ENCODE results near the gene PLS3.

PLS3 gene

GRCh38 chrX:115573185-115573584 lies 12.2 kb downstream of the PLS3 start:
- no peak for DNase-seq

DNA sequence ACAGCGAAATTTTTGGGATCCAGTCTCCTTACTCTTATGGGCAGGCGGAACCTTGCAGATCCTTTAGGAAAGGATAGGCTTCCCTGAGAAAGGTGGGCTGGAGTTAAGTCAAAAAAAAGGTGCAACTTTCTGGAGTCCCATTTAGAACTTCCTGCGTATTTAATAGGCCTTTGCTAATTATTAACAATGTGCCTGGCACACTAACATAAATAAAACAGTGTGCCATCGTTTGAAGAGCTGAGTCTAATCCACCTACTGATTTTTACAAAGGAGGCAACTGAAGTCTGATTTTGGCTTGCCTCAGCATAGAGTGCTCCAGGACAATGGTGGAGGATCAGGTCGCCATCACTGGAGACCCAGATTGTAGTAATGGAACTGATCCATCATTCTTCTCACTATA lies 15.7 kb downstream of the PLS3 start:
- no peak for DNase-seq

DNA sequence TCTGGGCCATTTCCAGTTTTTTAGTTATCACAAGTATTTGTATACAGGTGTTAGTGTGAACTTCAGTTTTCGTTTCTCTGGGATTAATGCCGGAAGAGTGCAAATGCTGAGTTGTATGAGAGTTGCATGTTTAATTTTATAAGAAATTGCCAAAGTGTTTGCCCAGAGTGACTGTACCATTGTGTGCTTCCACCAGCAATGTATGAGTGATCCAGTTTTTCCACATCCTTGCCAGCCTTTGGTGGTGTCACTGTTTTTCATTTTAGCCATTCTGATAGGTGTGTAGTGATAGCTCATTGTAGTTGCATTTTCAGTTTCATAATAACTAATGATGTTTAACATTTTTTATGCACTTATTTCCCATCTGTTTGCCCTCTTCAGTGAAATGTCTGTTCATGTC lies 18.4 kb downstream of the PLS3 start:
- DNase-seq: no peak

DNA sequence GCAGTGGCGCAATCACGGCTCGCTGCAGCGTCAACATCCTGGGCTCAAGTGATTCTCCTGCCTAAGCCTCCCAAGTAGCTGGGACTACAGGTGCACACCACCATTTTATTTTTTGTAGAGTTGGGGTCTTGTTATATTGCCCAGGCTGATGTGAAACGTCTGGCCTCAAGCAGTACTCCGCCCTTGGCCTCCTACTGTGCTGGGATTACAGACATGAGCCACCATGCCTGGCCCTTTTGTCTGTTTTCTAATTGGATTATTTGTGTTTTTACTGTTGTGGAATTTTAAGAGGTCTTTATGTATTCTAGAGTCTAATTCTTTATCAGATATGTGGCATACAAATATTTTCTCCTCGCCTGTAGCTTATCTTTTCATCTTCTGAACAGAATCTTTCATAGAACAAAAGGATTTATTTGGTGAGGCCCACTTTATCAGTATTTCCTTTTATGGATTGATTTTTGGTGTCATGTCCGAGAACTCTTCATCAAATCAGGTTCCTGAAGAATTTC lies 18.9 kb downstream of the PLS3 start:
- DNase-seq: no peak

DNA sequence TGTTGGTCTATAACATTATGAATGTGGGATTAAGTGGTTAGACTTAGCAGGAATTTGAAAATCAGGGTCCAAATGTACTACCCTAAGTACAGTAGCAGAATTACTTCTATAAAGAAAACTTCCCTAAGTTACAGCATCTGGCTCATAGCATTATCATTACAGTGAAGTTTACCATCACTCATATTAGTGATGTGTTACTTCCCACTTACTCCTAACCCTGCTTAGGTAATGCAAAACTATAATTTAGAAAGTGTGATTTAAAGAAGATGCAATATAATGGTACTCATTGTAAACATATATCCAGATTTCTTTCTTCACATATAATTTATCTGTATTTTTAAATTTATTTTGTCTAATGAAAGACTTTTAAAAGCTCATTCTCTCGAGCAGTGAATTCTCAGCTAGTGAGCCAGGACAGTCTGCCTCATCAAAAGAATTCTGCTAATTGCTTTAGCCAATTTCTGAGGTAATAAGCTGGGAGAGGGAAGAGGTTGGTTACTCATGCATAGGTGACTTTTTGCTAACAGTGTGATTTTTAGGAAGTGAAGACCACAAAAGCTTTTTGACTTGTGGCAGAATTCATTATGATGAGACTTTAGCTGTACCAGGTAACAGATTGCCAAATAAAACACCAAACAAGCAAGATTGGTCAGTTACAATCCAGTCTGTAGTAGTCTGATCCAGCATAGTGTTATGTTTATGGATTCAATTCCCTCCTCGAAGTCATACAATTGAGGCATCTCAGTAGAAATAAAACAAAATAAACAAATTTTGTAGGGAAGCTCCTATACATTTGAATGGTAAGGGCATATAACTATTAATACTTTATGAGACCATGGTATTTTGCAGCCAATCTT lies 21.0 kb downstream of the PLS3 start:
- DNase-seq: no peak

DNA sequence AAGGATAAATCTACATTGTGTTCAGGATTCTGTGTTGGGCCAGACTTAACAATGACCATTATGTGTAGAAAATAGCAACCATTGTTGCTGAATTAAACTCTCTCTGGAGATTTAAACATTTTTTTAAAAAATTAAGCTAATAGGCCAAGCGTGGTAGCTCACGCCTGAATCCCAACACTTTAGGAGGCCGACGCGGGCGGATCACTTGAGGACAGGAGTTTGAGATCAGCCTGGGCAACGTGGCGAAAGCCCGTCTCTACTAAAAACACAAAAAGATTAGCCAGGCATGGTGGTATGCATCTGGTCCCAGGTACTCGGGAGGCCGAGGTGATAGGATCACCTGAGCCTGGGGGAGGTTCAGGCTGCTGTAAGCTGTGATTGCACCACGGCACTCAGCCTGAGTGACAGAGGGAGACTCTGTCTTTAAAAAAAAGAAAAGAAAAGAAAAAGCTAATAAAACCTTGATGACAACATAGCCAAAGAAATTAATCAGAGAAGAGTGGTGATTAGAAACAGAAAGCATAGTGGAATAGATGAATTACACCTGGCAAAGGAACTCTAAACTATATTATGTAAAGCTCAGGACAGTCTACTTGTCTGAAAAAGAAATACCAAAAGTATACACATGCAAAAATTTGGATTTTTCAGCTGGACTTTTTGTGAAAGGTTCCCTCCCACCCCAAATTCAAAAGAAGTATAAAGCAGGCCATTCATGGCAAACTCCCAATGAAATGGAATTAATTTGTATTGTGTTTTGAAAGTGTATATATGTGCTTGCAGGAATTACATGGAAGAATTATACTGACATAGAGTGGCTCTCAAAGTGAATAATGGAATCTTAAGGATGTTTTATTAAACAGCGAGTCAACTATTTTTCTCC lies 21.9 kb downstream of the PLS3 start:
- no peak for DNase-seq

DNA sequence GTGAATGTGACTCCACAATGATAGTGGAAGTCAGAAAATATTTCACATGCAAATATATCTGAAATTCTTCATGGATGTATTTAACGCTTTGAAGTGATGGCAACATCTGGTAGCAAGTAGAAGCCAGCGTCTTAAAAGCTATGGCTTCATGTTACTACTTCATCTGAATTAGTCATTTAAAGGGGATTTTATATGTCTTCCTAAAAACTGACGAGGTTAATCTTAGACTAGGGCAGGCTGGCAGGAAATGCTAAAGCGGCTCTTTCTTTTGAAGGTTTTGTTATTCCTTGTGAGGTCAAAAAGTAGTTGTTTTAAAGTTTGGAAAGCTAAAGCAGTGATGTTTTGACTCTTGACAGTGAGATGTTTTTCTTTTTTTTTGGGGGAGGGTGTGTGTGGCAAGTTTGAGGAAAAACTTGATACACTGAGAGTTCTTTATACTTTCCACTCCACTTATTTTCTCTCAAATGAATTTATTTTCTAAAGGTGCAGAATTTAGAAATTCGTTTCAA lies 22.6 kb downstream of the PLS3 start:
- DNase-seq: no peak

DNA sequence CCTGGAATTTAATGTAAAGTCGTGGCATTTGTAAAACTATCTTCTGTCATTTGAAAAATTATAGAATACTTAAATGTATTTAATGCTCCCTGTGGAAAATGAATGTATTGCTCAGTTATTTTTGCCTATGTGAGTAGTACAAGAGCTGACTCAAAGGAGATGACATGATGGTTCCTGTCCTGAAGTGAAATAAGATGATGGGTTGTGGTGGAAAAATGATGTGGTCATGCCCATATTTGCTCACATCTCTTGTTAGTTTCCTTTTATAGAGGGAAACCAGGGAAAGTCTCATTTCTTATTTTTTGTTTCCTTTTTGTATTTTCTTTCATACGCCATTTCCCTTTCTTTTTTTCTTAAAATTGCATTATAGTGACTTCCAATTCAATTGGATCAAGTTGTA lies 23.7 kb downstream of the PLS3 start:
- DNase-seq: no peak

DNA sequence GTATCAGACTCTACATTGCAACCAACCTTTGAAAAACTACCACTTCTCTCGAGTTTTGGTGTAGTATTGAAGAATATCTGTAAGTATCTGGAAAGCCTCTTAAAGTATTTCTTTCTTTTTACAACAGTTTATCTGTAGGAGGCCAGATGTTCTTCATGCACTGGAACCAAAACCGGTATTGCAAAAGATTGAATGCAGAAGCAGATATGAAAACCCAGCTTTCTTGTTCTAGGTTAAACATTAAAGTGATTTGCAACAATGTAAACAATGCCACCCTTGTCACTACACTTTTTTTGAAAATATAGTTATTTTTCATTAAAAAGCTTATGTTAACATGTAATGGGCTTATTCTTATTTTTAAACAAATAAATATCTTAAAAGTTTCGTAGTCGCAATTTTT lies 27.2 kb downstream of the PLS3 start:
- no peak for DNase-seq

DNA sequence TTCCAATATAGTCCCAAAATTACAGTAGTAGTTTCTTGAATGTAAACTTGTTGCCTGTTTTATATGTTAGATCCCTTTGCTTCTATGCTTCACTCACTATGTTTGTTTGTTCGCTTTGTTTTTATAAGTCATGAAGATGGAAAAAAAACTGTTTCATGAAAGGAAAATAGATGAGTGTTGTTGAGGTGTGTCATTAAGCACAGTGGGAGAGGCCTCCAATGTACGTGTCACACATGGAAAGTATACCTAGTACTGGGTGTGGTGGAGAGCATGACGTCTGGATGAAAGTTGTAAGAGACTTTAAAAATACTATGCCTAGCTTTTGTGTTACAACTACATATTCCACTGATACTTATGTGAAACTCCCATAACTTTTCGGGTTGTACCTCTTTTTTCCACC lies 28.4 kb downstream of the PLS3 start:
- DNase-seq: no peak

- DNase-seq: no peak
Observed at GRCh38 chrX:115591420-115591819, 30.4 kb downstream of the PLS3 start.

GRCh38 chrX:115591856-115592842 lies 31.2 kb downstream of the PLS3 start:
- DNase-seq: no peak

DNA sequence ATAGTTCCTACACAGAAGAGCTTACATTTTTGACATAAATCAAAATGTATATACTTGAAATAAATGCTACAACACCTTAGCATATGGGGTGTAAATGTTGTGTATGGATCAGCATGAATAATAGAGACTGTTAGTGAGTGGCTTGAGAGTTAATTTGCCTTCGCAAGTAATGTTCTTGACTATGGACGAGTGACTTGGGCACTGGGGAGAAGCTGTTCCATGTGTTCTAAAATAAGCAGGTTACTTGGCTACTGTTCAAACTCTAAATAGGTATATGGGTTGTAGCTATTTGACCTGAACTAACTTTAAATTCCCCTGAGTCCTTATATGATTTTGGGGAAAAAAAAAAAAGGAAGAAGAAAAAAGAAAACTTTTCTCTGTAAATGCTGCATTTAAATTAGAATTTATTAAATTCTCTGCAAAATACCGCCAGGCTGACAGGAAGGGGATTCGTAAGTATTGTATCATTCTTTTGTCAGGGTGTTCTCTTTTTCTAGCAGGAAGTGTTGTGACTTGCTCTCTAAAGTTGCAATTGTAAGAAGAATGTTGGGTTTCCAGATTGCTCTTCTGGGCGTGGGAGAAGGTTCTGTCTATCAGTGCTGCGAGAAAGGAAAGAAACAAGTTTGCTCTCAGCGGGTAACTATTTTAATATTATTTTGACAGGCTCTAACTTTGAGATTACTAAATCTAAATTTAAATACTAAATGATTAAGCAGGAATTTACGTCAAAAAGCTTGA lies 32.2 kb downstream of the PLS3 start:
- DNase-seq: no peak

- no peak for DNase-seq
Observed at GRCh38 chrX:115595049-115595448, 34.1 kb downstream of the PLS3 start.

- no peak for DNase-seq
Observed at GRCh38 chrX:115598556-115598955, 37.6 kb downstream of the PLS3 start.

- no peak for DNase-seq
Observed at GRCh38 chrX:115602308-115602707, 41.3 kb downstream of the PLS3 start.

- no peak for DNase-seq
Observed at GRCh38 chrX:115602729-115603389, 41.9 kb downstream of the PLS3 start.

DNA sequence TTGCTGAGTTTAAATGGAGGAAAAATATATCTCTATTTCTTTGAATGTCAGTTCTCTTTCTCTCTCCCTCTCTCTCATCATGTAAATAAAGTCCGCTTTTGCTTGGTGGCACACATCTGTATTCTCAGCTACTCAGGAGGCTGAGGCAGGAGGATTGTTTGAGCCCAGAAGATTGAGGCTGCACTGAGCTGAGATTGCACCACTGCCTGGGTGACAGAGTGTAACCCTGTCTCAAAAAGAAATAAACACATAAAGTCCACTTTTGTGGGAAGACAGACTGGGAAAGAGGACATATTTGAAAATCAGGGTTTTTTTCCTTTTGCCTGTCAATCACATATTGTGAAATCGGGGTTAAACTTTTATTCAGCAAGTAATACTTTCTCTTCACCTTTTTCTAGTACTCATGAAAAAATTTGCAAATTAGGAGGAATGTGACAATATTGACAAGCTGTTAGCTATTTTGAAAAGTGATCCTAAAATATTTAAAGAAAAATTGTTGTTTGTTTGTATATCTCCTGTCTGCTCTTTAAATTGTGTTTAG lies 42.6 kb downstream of the PLS3 start:
- DNase-seq: no peak

DNA sequence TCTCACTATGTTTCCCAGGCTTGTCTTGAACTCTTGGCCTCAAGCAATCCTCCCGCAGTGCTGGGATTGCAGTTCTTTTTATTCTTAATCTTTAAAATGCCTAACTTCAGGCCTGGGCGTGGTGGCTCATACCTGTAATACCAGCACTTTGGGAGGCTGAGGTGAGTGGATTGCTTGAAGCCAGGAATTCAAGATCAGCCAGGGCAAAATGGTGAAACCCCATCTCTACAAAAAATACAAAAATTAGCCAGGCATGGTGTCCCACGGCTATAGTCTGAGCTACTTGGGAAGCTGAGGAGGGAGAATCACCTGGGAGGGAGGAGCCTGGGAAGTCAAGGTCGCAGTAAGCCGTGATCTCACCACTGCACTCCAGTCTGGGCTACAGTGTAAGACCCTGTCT lies 45.9 kb downstream of the PLS3 start:
- no peak for DNase-seq

- no peak for DNase-seq
Observed at GRCh38 chrX:115609621-115610020, 48.6 kb downstream of the PLS3 start.

All from COR-L47 (cell line).